ENCODE results near the gene POLR1C.
A peak's percentile ranks its signal among the peaks of the same experiment; 100 is the strongest.

Gene POLR1C

GRCh38 chr6:43509142-43509983 is 7.5 kb upstream of the POLR1C start:
- peaks cover 8% of the 10 kb centered on the region in 2 donors for H3K27me3 ChIP-seq (ENCODE audit: control insufficient read depth in 2 of 2, insufficient read depth in 2 of 2, low read length in 2 of 2)
- no peaks in the 10 kb centered on the region for H3K9me3 ChIP-seq (ENCODE audit: control insufficient read depth in 2 of 2, low read length in 2 of 2)
- H3K4me1 ChIP-seq (ENCODE audit: control insufficient read depth in 2 of 2, insufficient read depth in 2 of 2, low read length in 2 of 2): peaks cover 18 to 20% of the 10 kb centered on the region in 2 donors
- H3K4me3 ChIP-seq (ENCODE audit: low read length in 2 of 2): peak overlapping the region; percentile 60 to 61
- H3K27ac ChIP-seq (ENCODE audit: low read depth in 2 of 2, low read length in 2 of 2): no peak overlapping the region
- H3K36me3 ChIP-seq (ENCODE audit: control insufficient read depth in 2 of 2, insufficient read depth in 2 of 2, low read length in 2 of 2): peaks cover 33 to 44% of the 10 kb centered on the region in 2 donors
- peak overlapping the region in 1 of 2 donors; percentile 44 for H3K9ac ChIP-seq (ENCODE audit: low read depth in 1 of 2, low read length in 2 of 2)

- Histone ChIP-seq H3K36me3 (ENCODE audit: control insufficient read depth in 2 of 2, insufficient read depth in 2 of 2, low read length in 2 of 2) (peaks cover 32 to 44% of the 10 kb centered on the region in 2 donors), H3K27ac (ENCODE audit: low read depth in 2 of 2, low read length in 2 of 2) (peak within 1 kb of the TSS; percentile 75 to 89), H3K4me1 (ENCODE audit: control insufficient read depth in 2 of 2, insufficient read depth in 2 of 2, low read length in 2 of 2) (peaks cover 20 to 22% of the 10 kb centered on the region in 2 donors)
Measured at GRCh38 chr6:43509984-43510826, 6.7 kb upstream of the POLR1C start, which contains the start of gene LRRC73. LRRC73 (minus strand) TSS chr6:43510346; CDS start chr6:43509785, 561 bp downstream.

GRCh38 chr6:43510827-43511163 is 6.1 kb upstream of the POLR1C start:
- Histone ChIP-seq H3K36me3 (ENCODE audit: control insufficient read depth in 2 of 2, insufficient read depth in 2 of 2, low read length in 2 of 2) (peaks cover 32 to 45% of the 10 kb centered on the region in 2 donors), H3K4me1 (ENCODE audit: control insufficient read depth in 2 of 2, insufficient read depth in 2 of 2, low read length in 2 of 2) (peaks cover 25 to 28% of the 10 kb centered on the region in 2 donors), H3K9me3 (ENCODE audit: control insufficient read depth in 2 of 2, low read length in 2 of 2) (no peaks in the 10 kb centered on the region), H3K27me3 (ENCODE audit: control insufficient read depth in 2 of 2, insufficient read depth in 2 of 2, low read length in 2 of 2) (peaks cover 8% of the 10 kb centered on the region in 2 donors), H3K9ac (ENCODE audit: low read depth in 1 of 2, low read length in 2 of 2) (peak overlapping the region; percentile 6 to 44), H3K27ac (ENCODE audit: low read depth in 2 of 2, low read length in 2 of 2) (peak overlapping the region; percentile 75 to 89), H3K4me3 (ENCODE audit: low read length in 2 of 2) (peak overlapping the region; percentile 60 to 75)

More at GRCh38 chr6:43509984-43510826, 6.7 kb upstream of the POLR1C start, which contains the start of gene LRRC73:
- H3K9ac ChIP-seq (ENCODE audit: low read depth in 1 of 2, low read length in 2 of 2): peak within 1 kb of the TSS; percentile 44 to 65
- H3K9me3 ChIP-seq (ENCODE audit: control insufficient read depth in 2 of 2, low read length in 2 of 2): no peaks in the 10 kb centered on the region
- peak within 1 kb of the TSS; percentile 60 to 75 for H3K4me3 ChIP-seq (ENCODE audit: low read length in 2 of 2)
- H3K27me3 ChIP-seq (ENCODE audit: control insufficient read depth in 2 of 2, insufficient read depth in 2 of 2, low read length in 2 of 2): peaks cover 8% of the 10 kb centered on the region in 2 donors

- Histone ChIP-seq H3K9me3 (ENCODE audit: control insufficient read depth in 2 of 2, low read length in 2 of 2) (no peaks in the 10 kb centered on the region), H3K27me3 (ENCODE audit: control insufficient read depth in 2 of 2, insufficient read depth in 2 of 2, low read length in 2 of 2) (peaks cover 8% of the 10 kb centered on the region in 2 donors), H3K36me3 (ENCODE audit: control insufficient read depth in 2 of 2, insufficient read depth in 2 of 2, low read length in 2 of 2) (peaks cover 32 to 43% of the 10 kb centered on the region in 2 donors), H3K4me1 (ENCODE audit: control insufficient read depth in 2 of 2, insufficient read depth in 2 of 2, low read length in 2 of 2) (peaks cover 29 to 30% of the 10 kb centered on the region in 2 donors), H3K4me3 (ENCODE audit: low read length in 2 of 2) (no peak overlapping the region), H3K9ac (ENCODE audit: low read depth in 1 of 2, low read length in 2 of 2) (no peak overlapping the region), H3K27ac (ENCODE audit: low read depth in 2 of 2, low read length in 2 of 2) (no peak overlapping the region)
Measured at GRCh38 chr6:43511824-43512415, 5.0 kb upstream of the POLR1C start.

- H3K36me3 ChIP-seq (ENCODE audit: control insufficient read depth in 2 of 2, insufficient read depth in 2 of 2, low read length in 2 of 2): peaks cover 48 to 60% of the 10 kb centered on the region in 2 donors
- no peaks in the 10 kb centered on the region for H3K27me3 ChIP-seq (ENCODE audit: control insufficient read depth in 2 of 2, insufficient read depth in 2 of 2, low read length in 2 of 2)
- peak overlapping the region; percentile 85 to 94 for H3K9ac ChIP-seq (ENCODE audit: low read depth in 1 of 2, low read length in 2 of 2)
- H3K4me3 ChIP-seq (ENCODE audit: low read length in 2 of 2): peak overlapping the region; percentile 86 to 97
- H3K9me3 ChIP-seq (ENCODE audit: control insufficient read depth in 2 of 2, low read length in 2 of 2): no peaks in the 10 kb centered on the region
- no peak overlapping the region for H3K27ac ChIP-seq (ENCODE audit: low read depth in 2 of 2, low read length in 2 of 2)
- peaks cover 26 to 27% of the 10 kb centered on the region in 2 donors for H3K4me1 ChIP-seq (ENCODE audit: control insufficient read depth in 2 of 2, insufficient read depth in 2 of 2, low read length in 2 of 2)
Measured at GRCh38 chr6:43515808-43516207, 1.1 kb upstream of the POLR1C start.

GRCh38 chr6:43516367-43516696 is 557 bp upstream of the POLR1C start:
- peak overlapping the region; percentile 85 to 94 for H3K9ac ChIP-seq (ENCODE audit: low read depth in 1 of 2, low read length in 2 of 2)
- H3K27me3 ChIP-seq (ENCODE audit: control insufficient read depth in 2 of 2, insufficient read depth in 2 of 2, low read length in 2 of 2): no peaks in the 10 kb centered on the region
- H3K27ac ChIP-seq (ENCODE audit: low read depth in 2 of 2, low read length in 2 of 2): peak overlapping the region; percentile 85 to 88
- peaks cover 22 to 23% of the 10 kb centered on the region in 2 donors for H3K4me1 ChIP-seq (ENCODE audit: control insufficient read depth in 2 of 2, insufficient read depth in 2 of 2, low read length in 2 of 2)
- peak overlapping the region; percentile 86 to 97 for H3K4me3 ChIP-seq (ENCODE audit: low read length in 2 of 2)
- H3K36me3 ChIP-seq (ENCODE audit: control insufficient read depth in 2 of 2, insufficient read depth in 2 of 2, low read length in 2 of 2): peaks cover 53 to 62% of the 10 kb centered on the region in 2 donors
- no peaks in the 10 kb centered on the region for H3K9me3 ChIP-seq (ENCODE audit: control insufficient read depth in 2 of 2, low read length in 2 of 2)

- peak overlapping the region in 1 of 2 donors; percentile 20 for H3K27ac ChIP-seq (ENCODE audit: low read depth in 2 of 2, low read length in 2 of 2)
- H3K27me3 ChIP-seq (ENCODE audit: control insufficient read depth in 2 of 2, insufficient read depth in 2 of 2, low read length in 2 of 2): no peaks in the 10 kb centered on the region
- peak overlapping the region; percentile 86 to 97 for H3K4me3 ChIP-seq (ENCODE audit: low read length in 2 of 2)
- no peaks in the 10 kb centered on the region for H3K9me3 ChIP-seq (ENCODE audit: control insufficient read depth in 2 of 2, low read length in 2 of 2)
- H3K4me1 ChIP-seq (ENCODE audit: control insufficient read depth in 2 of 2, insufficient read depth in 2 of 2, low read length in 2 of 2): peaks cover 21 to 23% of the 10 kb centered on the region in 2 donors
- peaks cover 50 to 62% of the 10 kb centered on the region in 2 donors for H3K36me3 ChIP-seq (ENCODE audit: control insufficient read depth in 2 of 2, insufficient read depth in 2 of 2, low read length in 2 of 2)
- peak overlapping the region; percentile 85 to 94 for H3K9ac ChIP-seq (ENCODE audit: low read depth in 1 of 2, low read length in 2 of 2)
Measured at GRCh38 chr6:43517505-43518357, 842 bp downstream of the POLR1C start.

- Histone ChIP-seq H3K9ac (ENCODE audit: low read depth in 1 of 2, low read length in 2 of 2) (no peak overlapping the region), H3K4me3 (ENCODE audit: low read length in 2 of 2) (no peak overlapping the region), H3K36me3 (ENCODE audit: control insufficient read depth in 2 of 2, insufficient read depth in 2 of 2, low read length in 2 of 2) (peaks cover 56 to 62% of the 10 kb centered on the region in 2 donors), H3K9me3 (ENCODE audit: control insufficient read depth in 2 of 2, low read length in 2 of 2) (no peaks in the 10 kb centered on the region), H3K4me1 (ENCODE audit: control insufficient read depth in 2 of 2, insufficient read depth in 2 of 2, low read length in 2 of 2) (peaks cover 20 to 22% of the 10 kb centered on the region in 2 donors), H3K27me3 (ENCODE audit: control insufficient read depth in 2 of 2, insufficient read depth in 2 of 2, low read length in 2 of 2) (no peaks in the 10 kb centered on the region), H3K27ac (ENCODE audit: low read depth in 2 of 2, low read length in 2 of 2) (no peak overlapping the region)
Measured at GRCh38 chr6:43520097-43520496, 3.2 kb downstream of the POLR1C start.

GRCh38 chr6:43521836-43522235 is 4.9 kb downstream of the POLR1C start:
- Histone ChIP-seq H3K27ac (ENCODE audit: low read depth in 2 of 2, low read length in 2 of 2) (no peak overlapping the region), H3K4me3 (ENCODE audit: low read length in 2 of 2) (no peak overlapping the region), H3K36me3 (ENCODE audit: control insufficient read depth in 2 of 2, insufficient read depth in 2 of 2, low read length in 2 of 2) (peaks cover 62 to 68% of the 10 kb centered on the region in 2 donors), H3K27me3 (ENCODE audit: control insufficient read depth in 2 of 2, insufficient read depth in 2 of 2, low read length in 2 of 2) (no peaks in the 10 kb centered on the region), H3K9me3 (ENCODE audit: control insufficient read depth in 2 of 2, low read length in 2 of 2) (no peaks in the 10 kb centered on the region), H3K4me1 (ENCODE audit: control insufficient read depth in 2 of 2, insufficient read depth in 2 of 2, low read length in 2 of 2) (peaks cover 8 to 12% of the 10 kb centered on the region in 2 donors), H3K9ac (ENCODE audit: low read depth in 1 of 2, low read length in 2 of 2) (no peak overlapping the region)

Data from mucosa of rectum (tissue), 2 donors.